H9 (cell line): ENCODE results near the gene ENG. TPM values are rescaled to one million over a fixed set of nuclear protein-coding genes. Genes with fewer than 3 reads are reported as not detected.
"Not testable (repeated sequence)": the region's sequence is repeated elsewhere in the genome, so short reads cannot be mapped to it uniquely, and the experiment has no call there.

Experiments used
- DNase-seq: peaks from one replicate; pipeline ENCODE4 v3.0.0-alpha.2; 2017
- H2AFZ ChIP-seq: one replicate; pipeline ENCODE4 v1.6.1; 2013; ENCODE audit warnings: mild to moderate bottlenecking, low read length, control low read depth, moderate library complexity
- H2AK5ac ChIP-seq: 2 replicates; pipeline ENCODE4 v1.6.1; 2013; ENCODE audit warnings: low read length, control low read depth, mixed read lengths; ENCODE audit not compliant: insufficient read length
- H2BK120ac ChIP-seq: one replicate; pipeline ENCODE4 v1.6.1; 2013; ENCODE audit warnings: low read depth, mild to moderate bottlenecking, low read length, control low read depth, inconsistent platforms; ENCODE audit not compliant: poor library complexity, severe bottlenecking
- H2BK12ac ChIP-seq: 2 replicates; pipeline ENCODE4 v1.6.1; 2013; ENCODE audit warnings: low read length, control low read depth, mixed read lengths, low read depth; ENCODE audit not compliant: insufficient read length
- H2BK15ac ChIP-seq: 2 replicates; pipeline ENCODE4 v1.6.1; 2013; ENCODE audit warnings: low read depth, low read length, control low read depth
- H2BK20ac ChIP-seq: one replicate; pipeline ENCODE4 v1.6.1; 2013; ENCODE audit warnings: low read depth, mild to moderate bottlenecking, low read length, control low read depth, inconsistent platforms; ENCODE audit not compliant: poor library complexity, severe bottlenecking
- H2BK5ac ChIP-seq: 2 replicates; pipeline ENCODE4 v1.6.1; 2013; ENCODE audit warnings: low read length, control low read depth, mixed read lengths; ENCODE audit not compliant: insufficient read length
- H3K14ac ChIP-seq: 2 replicates; pipeline ENCODE4 v1.6.1; 2013; ENCODE audit warnings: low read length, control low read depth; ENCODE audit not compliant: insufficient read depth
- H3K18ac ChIP-seq: 2 replicates; pipeline ENCODE4 v1.6.1; 2013; ENCODE audit warnings: low read depth, mild to moderate bottlenecking, mixed read lengths, low read length, control low read depth; ENCODE audit not compliant: insufficient read length
- H3K23ac ChIP-seq: 2 replicates; pipeline ENCODE4 v1.6.1; 2013; ENCODE audit warnings: low read length, control low read depth, mixed read lengths, low read depth; ENCODE audit not compliant: insufficient read length
- H3K23me2 ChIP-seq: 2 replicates; pipeline ENCODE4 v1.6.1; 2013; ENCODE audit warnings: low read depth, mild to moderate bottlenecking, mixed read lengths, low read length, control low read depth; ENCODE audit not compliant: insufficient read length, poor library complexity, severe bottlenecking
- H3K27ac ChIP-seq: 2 replicates; pipeline ENCODE4 v1.5.1; 2013; ENCODE audit warnings: low read length, control low read depth, mixed read lengths, low read depth; ENCODE audit not compliant: insufficient read length
- H3K27me3 ChIP-seq: 2 replicates; pipeline ENCODE4 v1.6.1; 2013; ENCODE audit warnings: low read length, control low read depth, inconsistent platforms; ENCODE audit not compliant: insufficient read depth
- H3K4ac ChIP-seq: 2 replicates; pipeline ENCODE4 v1.6.1; 2013; ENCODE audit warnings: low read depth, mild to moderate bottlenecking, control low read depth, inconsistent platforms, low read length, moderate library complexity
- H3K4me1 ChIP-seq: 2 replicates; pipeline ENCODE4 v1.6.1; 2013; ENCODE audit warnings: low read length, control low read depth, inconsistent platforms; ENCODE audit not compliant: insufficient read depth
- H3K4me2 ChIP-seq: 2 replicates; pipeline ENCODE4 v1.6.1; 2013; ENCODE audit warnings: low read length, control low read depth, mixed read lengths; ENCODE audit not compliant: insufficient read length, insufficient read depth
- H3K56ac ChIP-seq: 2 replicates; pipeline ENCODE4 v1.6.1; 2013; ENCODE audit warnings: low read depth, mild to moderate bottlenecking, mixed read lengths, low read length, control low read depth; ENCODE audit not compliant: insufficient read length
- H3K79me1 ChIP-seq: 2 replicates; pipeline ENCODE4 v1.6.1; 2013; ENCODE audit warnings: low read depth, mild to moderate bottlenecking, moderate library complexity, low read length, control low read depth, inconsistent platforms; ENCODE audit not compliant: insufficient read depth, poor library complexity, severe bottlenecking
- H3K79me2 ChIP-seq: 2 replicates; pipeline ENCODE4 v1.6.1; 2013; ENCODE audit warnings: low read length, control low read depth, inconsistent platforms; ENCODE audit not compliant: insufficient read depth
- H3K9ac ChIP-seq: 2 replicates; pipeline ENCODE4 v1.6.1; 2013; ENCODE audit warnings: low read length, control low read depth, mixed read lengths; ENCODE audit not compliant: insufficient read length; ENCODE audit errors: extremely low read depth
- H3K9me3 ChIP-seq: one replicate; pipeline ENCODE4 v1.6.1; 2013; ENCODE audit warnings: low read depth, low read length, inconsistent platforms; ENCODE audit not compliant: control insufficient read depth
- H3T11ph ChIP-seq: one replicate; pipeline ENCODE4 v1.6.1; 2013; ENCODE audit warnings: mild to moderate bottlenecking, low read length, control low read depth, inconsistent platforms
- H4K20me1 ChIP-seq: one replicate; pipeline ENCODE4 v1.6.1; 2013; ENCODE audit not compliant: control insufficient read depth, insufficient read length, insufficient read depth
- H4K5ac ChIP-seq: 2 replicates; pipeline ENCODE4 v1.6.1; 2013; ENCODE audit warnings: low read depth, mild to moderate bottlenecking, mixed read lengths, low read length, control low read depth; ENCODE audit not compliant: insufficient read length
- H4K8ac ChIP-seq: replicated peaks from 2 replicates; pipeline ENCODE4 v1.6.1; 2013; ENCODE audit warnings: low read length, control low read depth, mixed read lengths, low read depth; ENCODE audit not compliant: insufficient read length
- H4K91ac ChIP-seq: 2 replicates; pipeline ENCODE4 v1.6.1; 2013; ENCODE audit warnings: low read depth, mild to moderate bottlenecking, moderate library complexity, mixed read lengths, low read length, control low read depth; ENCODE audit not compliant: insufficient read length
- H3K27ac Mint-ChIP-seq, 3 experiments: 2 replicates in 2 of 3; 3 replicates in 1 of 3; pipeline ENCODE4 v1.8.0; 2020 to 2021; ENCODE audit warnings: mixed read lengths in 3 of 3, mild to moderate bottlenecking in 1 of 3, moderate library complexity in 1 of 3
- H3K27me3 Mint-ChIP-seq: 2 replicates; pipeline ENCODE4 v1.8.0; 2021; ENCODE audit warnings: low read depth, mild to moderate bottlenecking, moderate library complexity, mixed read lengths
- H3K36me3 Mint-ChIP-seq, 3 experiments: 2 replicates in 2 of 3; 3 replicates in 1 of 3; pipeline ENCODE4 v1.8.0; 2020 to 2021; ENCODE audit warnings: low read depth in 3 of 3, mixed read lengths in 3 of 3; ENCODE audit not compliant: insufficient read depth in 1 of 3
- H3K4me1 Mint-ChIP-seq, 2 experiments: 2 replicates each; pipeline ENCODE4 v1.8.0; 2020; ENCODE audit warnings: mixed read lengths in 2 of 2
- H3K4me3 Mint-ChIP-seq, 2 experiments: 2 replicates in 1 of 2; 3 replicates in 1 of 2; pipeline ENCODE4 v1.8.0; 2020 to 2021; ENCODE audit warnings: mild to moderate bottlenecking in 2 of 2, mixed read lengths in 2 of 2, moderate library complexity in 1 of 2
- H3K9me3 Mint-ChIP-seq, 2 experiments: 2 replicates in 1 of 2; 3 replicates in 1 of 2; pipeline ENCODE4 v1.8.0; 2020; ENCODE audit warnings: mild to moderate bottlenecking in 2 of 2, mixed read lengths in 2 of 2, moderate library complexity in 1 of 2
- WGBS: extraction: QIAGEN DNeasy Blood & Tissue Kit; methylation state at CpG from one replicate; pipeline ENCODE4 v1.1.7; 2013; ENCODE audit warnings: missing lambda C conversion rate, low lambda C conversion rate, mixed read lengths; ENCODE audit not compliant: insufficient read length; ENCODE audit errors: extremely low coverage; 5-methylcytosine and 5-hydroxymethylcytosine counted together
- total RNA-seq: library from RNA; stranded (reverse); gene quantifications from 2 replicates; pipeline ENCODE4 v1.2.1, GENCODE V29; 2021
- TF ChIP-seq, protein P1 (sequence below): fragments of 200-600 bp; sonication (generic); conservative IDR thresholded peaks from 3 replicates; pipeline ENCODE4 v1.8.0; 2021; ENCODE audit warnings: antibody characterized with exemption, mild to moderate bottlenecking

ENG gene
- total RNA-seq, 1 experiment from 2014 or later: 2.1 TPM

DNA sequence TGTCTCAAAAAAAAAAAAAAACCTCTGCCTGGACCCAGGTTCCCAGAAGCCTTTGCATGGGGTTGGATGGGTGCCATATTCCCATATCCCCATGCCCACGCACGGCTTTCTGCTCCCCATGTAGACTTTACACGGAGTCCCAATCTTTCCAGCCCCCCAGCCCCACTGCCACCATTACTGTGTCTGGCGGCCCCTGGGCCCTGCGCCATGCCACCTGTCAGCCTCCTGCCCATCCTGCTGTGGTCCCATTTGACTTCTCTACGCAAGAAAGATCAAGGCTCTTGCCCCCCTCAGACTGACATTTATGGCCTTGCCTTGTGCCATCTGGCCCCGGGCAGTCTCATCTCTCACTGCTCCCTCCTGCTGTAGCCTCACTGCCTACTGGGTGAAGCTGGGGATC is 29.5 kb upstream of the ENG start:
- Histone ChIP-seq H4K91ac (no peak overlapping the region), H3K23ac (no peak overlapping the region), H2BK120ac (no peak overlapping the region), H3K9ac (no peak overlapping the region), H2BK15ac (no peak overlapping the region), H3K79me1 (no peaks in the 10 kb centered on the region), H3K56ac (no peak overlapping the region), H3K27me3 (no peaks in the 10 kb centered on the region), H3K4me2 (no peak overlapping the region), H4K8ac (no peak overlapping the region), H3K23me2 (no peaks in the 10 kb centered on the region), H3K79me2 (no peaks in the 10 kb centered on the region), H4K5ac (no peak overlapping the region), H3K9me3 (no peaks in the 10 kb centered on the region), H2AK5ac (no peak overlapping the region), H3K14ac (no peak overlapping the region), H3K4ac (no peak overlapping the region), H2BK5ac (no peak overlapping the region), H2BK12ac (no peak overlapping the region), H3K27ac (no peak overlapping the region), H2AFZ (no peak overlapping the region), H4K20me1 (no peaks in the 10 kb centered on the region), H3K18ac (no peak overlapping the region), H2BK20ac (no peak overlapping the region), H3K4me1 (no peaks in the 10 kb centered on the region), H3T11ph (no peak overlapping the region)
- WGBS: no CpG with 5 or more reads among the region's 7 CpGs
- H3K4me3 Mint-ChIP-seq: no peak overlapping the region; a peak in 1 of 5 replicates
- no peaks in the 10 kb centered on the region for H3K9me3 Mint-ChIP-seq
- TF ChIP-seq, protein P1, sequence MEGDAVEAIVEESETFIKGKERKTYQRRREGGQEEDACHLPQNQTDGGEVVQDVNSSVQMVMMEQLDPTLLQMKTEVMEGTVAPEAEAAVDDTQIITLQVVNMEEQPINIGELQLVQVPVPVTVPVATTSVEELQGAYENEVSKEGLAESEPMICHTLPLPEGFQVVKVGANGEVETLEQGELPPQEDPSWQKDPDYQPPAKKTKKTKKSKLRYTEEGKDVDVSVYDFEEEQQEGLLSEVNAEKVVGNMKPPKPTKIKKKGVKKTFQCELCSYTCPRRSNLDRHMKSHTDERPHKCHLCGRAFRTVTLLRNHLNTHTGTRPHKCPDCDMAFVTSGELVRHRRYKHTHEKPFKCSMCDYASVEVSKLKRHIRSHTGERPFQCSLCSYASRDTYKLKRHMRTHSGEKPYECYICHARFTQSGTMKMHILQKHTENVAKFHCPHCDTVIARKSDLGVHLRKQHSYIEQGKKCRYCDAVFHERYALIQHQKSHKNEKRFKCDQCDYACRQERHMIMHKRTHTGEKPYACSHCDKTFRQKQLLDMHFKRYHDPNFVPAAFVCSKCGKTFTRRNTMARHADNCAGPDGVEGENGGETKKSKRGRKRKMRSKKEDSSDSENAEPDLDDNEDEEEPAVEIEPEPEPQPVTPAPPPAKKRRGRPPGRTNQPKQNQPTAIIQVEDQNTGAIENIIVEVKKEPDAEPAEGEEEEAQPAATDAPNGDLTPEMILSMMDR: no peak
- H3K4me1 Mint-ChIP-seq: peaks cover 6 to 20% of the 10 kb centered on the region in 2 experiments; a peak in 3 of 4 replicates
- H3K27ac Mint-ChIP-seq: peak overlapping the region in 2 of 3 experiments; percentile 40 to 51; a peak in 2 of 7 replicates
- DNase-seq: no peak
- peaks cover 2 to 26% (median 26%) of the 10 kb centered on the region in 3 experiments; a peak in 5 of 7 replicates for H3K36me3 Mint-ChIP-seq
- H3K27me3 Mint-ChIP-seq: no peaks in the 10 kb centered on the region; the same call in none of the 2 replicates

DNA sequence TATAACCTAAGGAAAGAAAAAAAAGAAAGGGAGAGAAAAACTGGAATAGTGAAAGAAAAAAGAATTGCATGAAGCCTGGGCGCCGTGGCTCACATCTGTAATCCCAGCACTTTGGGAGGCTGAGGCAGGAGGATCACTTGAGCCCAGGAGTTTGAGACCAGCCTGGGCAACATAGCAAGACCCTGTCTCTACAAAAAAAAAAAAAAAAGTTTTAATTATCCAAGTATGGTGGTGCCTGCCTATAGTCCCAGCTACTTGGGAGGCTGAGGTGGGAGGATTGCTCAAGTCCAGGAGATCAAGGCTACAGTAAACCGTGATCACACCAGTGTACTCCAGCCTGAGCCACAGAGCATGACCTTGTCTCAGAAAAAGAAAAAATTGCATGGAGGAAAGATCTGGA is 27.3 kb upstream of the ENG start:
- H3K9me3 Mint-ChIP-seq, H3K4ac ChIP-seq, H2BK20ac ChIP-seq, H3K4me1 ChIP-seq, H3K27me3 Mint-ChIP-seq, H2BK120ac ChIP-seq, H3K4me3 Mint-ChIP-seq, H2BK15ac ChIP-seq, H3K23ac ChIP-seq, H3T11ph ChIP-seq, H2AFZ ChIP-seq, H3K27ac Mint-ChIP-seq, H3K4me2 ChIP-seq, H4K91ac ChIP-seq, H3K14ac ChIP-seq, H3K18ac ChIP-seq, H4K5ac ChIP-seq, H3K79me1 ChIP-seq, H4K20me1 ChIP-seq, H4K8ac ChIP-seq, H2BK5ac ChIP-seq, H2BK12ac ChIP-seq, H3K27ac ChIP-seq, H3K79me2 ChIP-seq, H3K9me3 ChIP-seq, H3K9ac ChIP-seq, H3K27me3 ChIP-seq, H2AK5ac ChIP-seq, DNase-seq, H3K56ac ChIP-seq: not testable (repeated sequence)
- peaks cover 12% of the 10 kb centered on the region for H3K23me2 ChIP-seq
- H3K4me1 Mint-ChIP-seq: peaks cover 6 to 35% of the 10 kb centered on the region in 2 experiments; a peak in 3 of 4 replicates
- no CpG with 5 or more reads among the region's 3 CpGs for WGBS
- peaks cover 2 to 15% (median 10%) of the 10 kb centered on the region in 3 experiments; a peak in 5 of 7 replicates for H3K36me3 Mint-ChIP-seq
